RPMI7951 (cell line): Measurements from ENCODE around the gene CREB3L2. TPM values are rescaled to one million over a fixed set of nuclear protein-coding genes. Genes with fewer than 3 reads are reported as not detected.
A peak's percentile ranks its signal among the peaks of the same experiment; 100 is the strongest.

Source experiments
- DNase-seq: peaks from one replicate; pipeline ENCODE4 v3.0.0-alpha.2; 2012; ENCODE audit warnings: low read depth
- total RNA-seq: library from RNA; depleted of rRNA; stranded (reverse); fragments of >200 nt; shearing (Covaris generic); gene quantifications from 2 replicates; pipeline ENCODE4 v1.2.3, GENCODE V29; 2014

Gene CREB3L2
- total RNA-seq, 1 experiment from 2014 or later, result 23.8 TPM

GRCh38 chr7:137903382-137904169, 98.3 kb downstream of the CREB3L2 start:
- peak; percentile 73 for DNase-seq

- DNase-seq, result no peak
Observed at GRCh38 chr7:137900137-137900536, 101.7 kb downstream of the CREB3L2 start.

GRCh38 chr7:137898839-137899721, 102.8 kb downstream of the CREB3L2 start:
- peak; percentile 67 for DNase-seq

- no peak for DNase-seq
Observed at GRCh38 chr7:137895301-137896221, 106.3 kb downstream of the CREB3L2 start.

GRCh38 chr7:137893143-137893742, 108.6 kb downstream of the CREB3L2 start:
- DNase-seq, result no peak

GRCh38 chr7:137891016-137891655, 110.8 kb downstream of the CREB3L2 start:
- peak; percentile 20 for DNase-seq

- peak; percentile 80 for DNase-seq
Observed at GRCh38 chr7:137890449-137890921, 111.4 kb downstream of the CREB3L2 start.

GRCh38 chr7:137888241-137888640, 113.6 kb downstream of the CREB3L2 start:
- DNase-seq, result no peak

GRCh38 chr7:137886746-137887145, 115.1 kb downstream of the CREB3L2 start:
- DNase-seq, result no peak

GRCh38 chr7:137886281-137886680, 115.6 kb downstream of the CREB3L2 start:
- no peak for DNase-seq

- DNase-seq, result no peak
Observed at GRCh38 chr7:137885678-137886077, 116.2 kb downstream of the CREB3L2 start.

GRCh38 chr7:137882806-137883205, 119.1 kb downstream of the CREB3L2 start:
- peak; percentile 38 for DNase-seq

GRCh38 chr7:137882261-137882668, 119.6 kb downstream of the CREB3L2 start:
- peak; percentile 100 for DNase-seq

- DNase-seq, result no peak
Observed at GRCh38 chr7:137881607-137882260, 120.2 kb downstream of the CREB3L2 start.

- DNase-seq, result peak; percentile 77
Observed at GRCh38 chr7:137880432-137880831, 121.5 kb downstream of the CREB3L2 start.

- DNase-seq, result no peak
Observed at GRCh38 chr7:137879357-137880158, 122.3 kb downstream of the CREB3L2 start.

- DNase-seq, result no peak
Observed at GRCh38 chr7:137878333-137878961, 123.4 kb downstream of the CREB3L2 start.

GRCh38 chr7:137877027-137877675, 124.7 kb downstream of the CREB3L2 start:
- DNase-seq, result no peak
